Spleen (tissue), 11 donors: ENCODE measurements around the gene MARCHF11. TPM values are rescaled to one million over a fixed set of nuclear protein-coding genes. Genes with fewer than 3 reads are reported as not detected.

Source experiments
- DNase-seq: peaks from one replicate; pipeline ENCODE4 v3.0.0-alpha.2; 2020
- H3K27ac ChIP-seq, 8 donors: fragments of 200-600 bp; sonication (generic) in 7 of 8; 1 replicate in 4 of 8; 2 replicates in 4 of 8; pipeline versions ENCODE4 v1.5.0 to v1.8.0; 2016 to 2021; ENCODE audit warnings: inconsistent platforms in 4 of 8, mild to moderate bottlenecking in 4 of 8, moderate library complexity in 1 of 8
- H3K27me3 ChIP-seq, 7 donors: fragments of 200-600 bp; sonication (generic) in 6 of 7; replicated peaks in 1 of 7; 1 replicate in 4 of 7; 2 replicates in 3 of 7; pipeline versions ENCODE4 v1.5.0 to v1.8.0; 2016 to 2021; ENCODE audit warnings: inconsistent platforms in 3 of 7, mild to moderate bottlenecking in 1 of 7
- H3K36me3 ChIP-seq, 6 donors: fragments of 200-600 bp; sonication (generic) in 5 of 6; 1 replicate in 4 of 6; 2 replicates in 2 of 6; pipeline versions ENCODE4 v1.5.0 to v1.8.0; 2016 to 2021; ENCODE audit warnings: inconsistent platforms in 2 of 6
- H3K4me1 ChIP-seq, 6 donors: fragments of 200-600 bp; sonication (generic) in 5 of 6; 1 replicate in 3 of 6; 2 replicates in 3 of 6; pipeline versions ENCODE4 v1.5.0 to v1.8.0; 2016 to 2021; ENCODE audit warnings: inconsistent platforms in 3 of 6
- H3K4me3 ChIP-seq, 8 donors: fragments of 200-600 bp; sonication (generic) in 7 of 8; 1 replicate in 4 of 8; 2 replicates in 4 of 8; pipeline versions ENCODE4 v1.5.0 to v1.8.0; 2016 to 2021; ENCODE audit warnings: inconsistent platforms in 4 of 8, mild to moderate bottlenecking in 4 of 8, moderate library complexity in 2 of 8
- H3K9me3 ChIP-seq, 8 donors: fragments of 200-600 bp; sonication (generic) in 7 of 8; 1 replicate in 4 of 8; 2 replicates in 4 of 8; pipeline versions ENCODE4 v1.5.0 to v1.8.0; 2016 to 2021; ENCODE audit warnings: inconsistent platforms in 4 of 8
- CTCF ChIP-seq, 11 experiments: fragments of 200-600 bp in 7 of 11; fragments of 450-650 bp in 4 of 11; sonication (generic) in 4 of 11; IDR thresholded peaks in 8 of 11; conservative IDR thresholded peaks in 3 of 11; 1 replicate in 7 of 11; 2 replicates in 4 of 11; pipeline versions ENCODE4 v1.4.0 to v1.8.0; 2016 to 2021; ENCODE audit warnings: antibody characterized with exemption in 11 of 11, inconsistent platforms in 4 of 11, mild to moderate bottlenecking in 1 of 11
- POLR2A ChIP-seq, 3 donors: fragments of 450-650 bp; IDR thresholded peaks; one replicate each; pipeline ENCODE4 v1.5.1; 2017; ENCODE audit warnings: antibody characterized with exemption in 3 of 3, mild to moderate bottlenecking in 1 of 3
- POLR2AphosphoS5 ChIP-seq, 3 donors: sonication (generic); formaldehyde crosslinking; IDR thresholded peaks; one replicate each; pipeline ENCODE4 v1.5.1; 2017; ENCODE audit warnings: antibody characterized with exemption in 3 of 3
- WGBS, 5 donors: extraction: QIAGEN DNeasy Blood & Tissue Kit in 3 of 5; methylation state at CpG; one replicate each; pipeline versions ENCODE4 v1.1.5 to v1.1.7; 2013 to 2018; 5-methylcytosine and 5-hydroxymethylcytosine counted together
- intact Hi-C: fragments of 100-400 bp; cut with DNase I; formaldehyde crosslinking; loops from one replicate; pipeline ENCODE4 v1.15.0; 2023; ENCODE audit warnings: low total_unique reads
- polyA plus RNA-seq, 3 donors: library from polyadenylated mRNA; stranded (reverse); fragments of 200-250 nt; gene quantifications; one replicate each; pipeline ENCODE4 v1.2.1, GENCODE V29; 2013
- total RNA-seq, 7 donors: library from RNA; depleted of rRNA in 3 of 7; stranded (reverse); fragments of >200 nt in 3 of 7; fragmentation: NEBNext Ultra II Directional in 4 of 7; extraction: Animal tissue kit (Norgen Biotek cat#: 25700) in 4 of 7; gene quantifications; one replicate each; pipeline versions ENCODE4 v1.1.0 to v1.2.1, GENCODE V29; 2016 to 2021
- donor health status: healthy with polysubstance abuse.
- donor health status: DM: no; HTN: no; CAD: no; lungs with moderate emphysema.
- donor health status: DM: no; HTN: no; CAD: no.
- donor health status: Bipolar disorder and iron deficiency.
- donor health status: healthy.
- donor health status: DM: no; HTN: no; CAD: no.
- donor health status: DM: yes; HTN: yes; CAD: no.

MARCHF11 gene
- total and polyA plus RNA-seq, 10 donors = not detected

- Histone ChIP-seq H3K27me3 (no peaks in the 10 kb centered on the region), H3K4me3 (no peak overlapping the region), H3K9me3 (peaks cover 0 to 4% (median 0%) of the 10 kb centered on the region in 8 donors), H3K36me3 (no peaks in the 10 kb centered on the region), H3K27ac (no peak overlapping the region), H3K4me1 (no peaks in the 10 kb centered on the region)
- no peak for TF ChIP-seq CTCF (IDR thresholded peaks at IDR 0.05 in 8 of 11, conservative IDR thresholded peaks at IDR 0.05 in 3 of 11)
- TF ChIP-seq POLR2A (IDR thresholded peaks at IDR 0.05) = no peak
- no peak for TF ChIP-seq POLR2AphosphoS5 (IDR thresholded peaks at IDR 0.05)
- intact Hi-C loops = no loop called here
- no peak for DNase-seq
- WGBS, 5 donors = 84 to 92% (median 88%) methylated on average over 7 of the region's 7 CpGs
Observed at GRCh38 chr5:16067415-16067814, 112.2 kb downstream of the MARCHF11 start.

- TF ChIP-seq POLR2AphosphoS5 (IDR thresholded peaks at IDR 0.05) = no peak
- TF ChIP-seq CTCF (IDR thresholded peaks at IDR 0.05 in 8 of 11, conservative IDR thresholded peaks at IDR 0.05 in 3 of 11) = no peak
- TF ChIP-seq POLR2A (IDR thresholded peaks at IDR 0.05) = no peak
- intact Hi-C loops = no loop called here
- no peak overlapping the region for H3K27ac ChIP-seq
- 61 to 79% (median 73%) methylated on average over 2 of the region's 2 CpGs for WGBS, 5 donors
- no peak overlapping the region for H3K4me3 ChIP-seq
- no peaks in the 10 kb centered on the region for H3K36me3 ChIP-seq
- no peak for DNase-seq
- no peaks in the 10 kb centered on the region for H3K4me1 ChIP-seq
- no peaks in the 10 kb centered on the region for H3K27me3 ChIP-seq
- H3K9me3 ChIP-seq = peaks cover 0 to 5% (median 0%) of the 10 kb centered on the region in 8 donors
Observed at GRCh38 chr5:16066810-16067209, 112.8 kb downstream of the MARCHF11 start.

GRCh38 chr5:16066320-16066719, 113.3 kb downstream of the MARCHF11 start:
- Histone ChIP-seq H3K9me3 (peaks cover 0 to 6% (median 0%) of the 10 kb centered on the region in 8 donors), H3K27ac (no peak overlapping the region), H3K4me3 (no peak overlapping the region), H3K36me3 (no peaks in the 10 kb centered on the region), H3K4me1 (no peaks in the 10 kb centered on the region), H3K27me3 (no peaks in the 10 kb centered on the region)
- DNase-seq = no peak
- TF ChIP-seq POLR2AphosphoS5 (IDR thresholded peaks at IDR 0.05) = no peak
- TF ChIP-seq POLR2A (IDR thresholded peaks at IDR 0.05) = no peak
- TF ChIP-seq CTCF (IDR thresholded peaks at IDR 0.05 in 8 of 11, conservative IDR thresholded peaks at IDR 0.05 in 3 of 11) = no peak
- intact Hi-C loops = no loop called here
- WGBS, 5 donors = 73 to 86% (median 83%) methylated on average over 2 of the region's 2 CpGs

GRCh38 chr5:16065831-16066230, 113.8 kb downstream of the MARCHF11 start:
- WGBS, 5 donors = 79 to 84% (median 80%) methylated on average over 4 of the region's 4 CpGs

More at GRCh38 chr5:16065831-16066230, 113.8 kb downstream of the MARCHF11 start:
- no peak overlapping the region for H3K27ac ChIP-seq
- H3K4me3 ChIP-seq = no peak overlapping the region
- H3K4me1 ChIP-seq = no peaks in the 10 kb centered on the region
- TF ChIP-seq CTCF (IDR thresholded peaks at IDR 0.05 in 8 of 11, conservative IDR thresholded peaks at IDR 0.05 in 3 of 11) (no peak), POLR2AphosphoS5 (IDR thresholded peaks at IDR 0.05) (no peak), POLR2A (IDR thresholded peaks at IDR 0.05) (no peak)
- peaks cover 0 to 7% (median 0%) of the 10 kb centered on the region in 8 donors for H3K9me3 ChIP-seq
- H3K27me3 ChIP-seq = no peaks in the 10 kb centered on the region
- DNase-seq = no peak
- H3K36me3 ChIP-seq = no peaks in the 10 kb centered on the region
- intact Hi-C loops = no loop called here
